ENCODE measurements around the gene TINCR.
"Not testable (repeated sequence)": the region's sequence is repeated elsewhere in the genome, so short reads cannot be mapped to it uniquely, and the experiment has no call there.

Gene TINCR

DNA sequence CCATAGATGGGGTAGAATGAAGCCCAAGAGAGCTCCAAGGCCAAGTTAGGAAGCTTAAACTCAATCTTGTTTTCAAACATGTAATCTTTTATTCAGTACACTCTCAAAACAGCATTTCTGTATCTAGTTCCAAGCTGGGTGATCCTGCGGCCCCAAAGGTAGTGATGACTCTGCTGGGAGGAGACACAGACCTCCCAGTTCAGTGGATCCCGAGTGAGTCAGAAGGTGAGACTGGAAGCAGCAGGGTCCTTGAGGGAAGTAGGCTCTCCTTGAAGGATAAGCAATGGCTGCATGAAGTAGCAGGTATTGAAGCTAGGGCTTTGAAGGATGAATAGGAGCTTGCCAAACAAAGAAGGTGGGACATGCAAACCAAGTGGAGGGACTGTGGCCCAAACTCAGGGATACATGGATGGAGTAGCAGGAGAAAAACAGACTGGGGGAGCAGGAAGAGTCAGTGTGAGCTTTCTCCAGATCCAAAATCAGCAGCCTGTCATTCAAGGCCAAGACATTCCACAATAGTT is 9.6 kb downstream of the TINCR start:
- DNase-seq: no peak

GRCh38 chr19:5557691-5558090 is 10.1 kb downstream of the TINCR start:
- no peak for DNase-seq

DNA sequence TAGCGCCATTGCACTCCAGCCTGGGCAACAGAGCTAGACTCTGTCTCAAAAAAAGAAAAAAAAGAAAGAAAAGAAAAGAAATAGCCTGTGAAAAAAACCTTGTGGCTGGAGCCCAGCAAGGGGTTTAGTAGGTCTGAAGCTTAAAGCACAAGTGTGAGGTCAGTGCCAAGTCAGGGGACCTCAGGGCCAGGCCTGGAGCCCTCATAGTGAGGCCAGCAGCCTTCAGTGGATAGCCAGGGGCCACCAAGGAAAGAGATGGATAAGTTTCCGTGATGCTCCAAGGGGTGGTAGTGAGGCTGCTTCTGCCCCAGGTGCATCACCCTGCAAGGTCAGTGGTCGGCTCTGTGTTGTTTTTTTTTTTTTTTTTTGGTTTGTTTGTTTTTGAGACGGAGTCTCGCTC is 12.9 kb downstream of the TINCR start:
- no peak for DNase-seq

DNA sequence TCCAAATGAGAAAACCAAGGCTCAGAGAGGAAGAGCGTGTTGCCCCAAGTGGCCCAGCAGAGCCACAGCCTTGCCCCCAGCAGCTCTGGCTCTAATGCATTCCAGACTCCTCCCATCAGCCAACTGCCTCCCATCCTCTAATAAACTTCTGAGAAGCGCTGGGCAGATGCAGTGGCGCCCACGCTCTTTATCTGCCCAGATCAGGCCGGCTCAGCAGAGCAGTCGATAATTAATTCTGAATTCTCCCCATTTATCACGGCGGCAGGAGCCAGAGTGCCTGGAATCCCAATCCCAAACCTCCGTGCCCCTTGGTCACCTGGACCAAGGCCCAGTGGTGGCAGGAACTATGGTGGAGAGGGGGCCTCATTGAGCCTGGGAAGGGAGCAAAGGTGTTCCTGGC is 13.9 kb downstream of the TINCR start:
- DNase-seq: no peak

DNA sequence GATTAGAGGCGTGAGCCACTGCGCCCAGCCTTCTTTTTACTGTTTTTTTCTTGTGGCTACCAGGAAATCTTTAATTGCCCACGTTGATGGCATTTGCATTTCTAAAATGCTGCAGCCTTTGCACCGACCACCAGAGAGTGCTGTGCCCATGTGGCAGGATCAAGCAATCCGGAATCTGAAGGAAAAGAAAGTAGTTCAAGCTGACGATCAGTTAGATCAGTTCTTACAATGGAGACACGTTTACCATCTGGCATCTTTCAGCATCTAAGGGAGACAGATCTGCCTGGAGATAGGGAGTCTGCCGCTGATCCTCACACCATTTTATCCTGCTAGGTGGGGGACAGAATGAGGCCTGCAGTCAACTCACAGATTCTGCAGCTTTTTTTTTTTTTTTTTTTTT is 19.9 kb downstream of the TINCR start:
- no peak for DNase-seq

DNA sequence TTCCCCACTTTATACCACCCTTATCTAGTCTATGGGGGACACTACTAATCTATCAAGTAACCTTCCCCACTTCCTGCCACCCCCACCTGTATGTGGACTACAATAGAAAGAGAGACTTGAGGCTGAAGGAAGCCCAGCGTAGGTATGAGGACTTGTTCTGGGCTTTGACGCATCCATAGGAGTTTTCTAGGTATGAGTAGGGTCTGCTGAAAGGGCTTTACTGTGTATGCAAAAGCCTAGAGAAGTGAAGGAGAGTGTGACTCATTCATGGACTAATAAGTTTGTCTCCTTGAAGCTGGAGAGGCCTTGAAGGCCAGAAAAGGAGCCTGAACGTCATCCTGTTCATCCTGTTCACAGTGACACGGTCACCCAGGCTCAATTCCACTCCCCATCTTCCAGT is 21.8 kb downstream of the TINCR start:
- DNase-seq: no peak

DNA sequence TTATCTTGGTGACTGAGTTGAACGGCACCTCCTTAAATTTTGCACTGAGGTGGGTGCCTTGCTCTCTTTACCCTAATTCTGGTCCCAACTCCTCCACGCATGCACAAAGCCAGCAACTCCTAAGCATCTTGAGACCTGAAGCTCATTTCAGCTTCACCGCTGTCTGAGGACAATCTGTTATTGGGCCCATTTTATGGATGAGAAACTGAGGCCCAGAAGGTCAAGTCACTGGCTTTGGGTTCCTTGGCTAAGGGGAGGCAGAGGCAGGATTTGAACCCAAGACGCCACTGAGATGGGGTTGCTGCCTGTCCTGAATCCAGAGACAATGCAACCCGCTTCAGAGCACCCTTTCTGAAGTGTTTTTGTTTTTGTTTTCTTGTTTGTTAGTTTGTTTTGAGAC is 22.7 kb downstream of the TINCR start:
- DNase-seq: no peak

GRCh38 chr19:5542665-5543064 is 25.1 kb downstream of the TINCR start:
- DNase-seq: no peak

DNA sequence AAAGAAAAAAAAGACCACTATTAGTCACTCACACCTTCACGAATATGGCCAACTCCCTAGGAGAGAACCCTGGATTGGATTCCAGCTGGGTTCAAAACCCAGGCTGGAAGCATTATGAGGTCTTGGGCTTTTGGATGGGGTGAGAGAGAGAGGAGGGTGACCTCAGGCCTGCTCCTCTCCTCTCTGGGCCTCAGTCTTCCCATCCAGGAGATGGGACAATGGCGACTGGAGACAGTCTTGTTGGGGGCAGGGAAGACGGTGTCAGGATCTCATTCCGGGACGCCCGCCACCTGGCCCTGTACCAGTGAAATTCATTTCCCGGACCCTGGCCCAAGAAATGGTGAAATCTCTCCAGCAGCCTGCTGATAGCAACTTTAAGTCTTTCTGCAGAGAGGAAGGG is 26.3 kb downstream of the TINCR start:
- no peak for DNase-seq

DNA sequence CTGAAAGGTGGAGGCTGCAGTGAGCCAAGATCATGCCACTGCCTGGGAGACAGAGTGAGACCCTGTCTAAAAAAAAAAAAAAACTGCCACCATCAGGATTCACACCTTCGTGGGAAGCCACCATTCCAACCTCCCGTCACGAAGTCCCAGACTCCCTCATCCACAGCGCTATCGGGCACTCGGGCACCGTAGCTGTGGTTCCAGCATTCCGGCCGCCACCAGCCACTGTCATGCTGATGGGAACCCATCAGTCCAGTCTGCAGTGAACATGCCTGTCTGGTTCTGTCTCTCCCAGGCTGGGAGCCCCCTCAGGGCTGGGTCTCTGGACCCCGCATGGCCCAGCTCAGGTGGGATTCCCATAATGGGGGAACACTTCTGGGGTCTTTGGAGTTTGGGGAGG is 27.5 kb downstream of the TINCR start:
- no peak for DNase-seq

- no peak for DNase-seq
Measured at GRCh38 chr19:5537870-5538269, 29.9 kb downstream of the TINCR start.

GRCh38 chr19:5536982-5537579 is 30.7 kb downstream of the TINCR start:
- DNase-seq: not testable (repeated sequence)

DNA sequence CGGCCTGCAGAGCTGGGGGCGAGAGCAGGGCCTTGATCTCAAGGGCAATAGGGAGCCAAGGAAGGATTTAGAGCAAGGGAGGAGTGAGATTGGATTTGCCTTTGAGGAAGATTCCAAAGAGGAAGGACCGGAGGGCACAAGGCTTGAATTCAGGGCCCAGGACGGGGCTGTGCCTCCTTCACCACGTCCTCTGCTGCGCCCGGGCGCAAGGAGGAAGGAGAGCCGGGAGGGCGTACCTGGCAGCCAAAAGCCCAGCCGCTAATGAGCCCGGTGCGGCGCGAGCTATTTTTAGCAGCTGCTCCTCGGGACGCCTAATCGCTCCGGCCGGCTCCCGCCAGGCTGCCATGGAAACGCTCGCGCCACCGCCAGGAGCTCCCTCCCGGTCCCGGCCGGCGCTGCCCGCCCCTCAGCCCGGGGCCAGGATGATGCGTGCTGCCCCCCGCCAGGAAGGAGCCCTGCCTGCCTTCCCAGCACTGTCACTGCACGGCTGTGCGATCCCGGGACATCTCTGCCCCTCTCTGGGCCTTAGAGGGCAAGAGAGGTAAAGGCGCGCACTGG is 31.3 kb downstream of the TINCR start:
- DNase-seq: no peak

DNA sequence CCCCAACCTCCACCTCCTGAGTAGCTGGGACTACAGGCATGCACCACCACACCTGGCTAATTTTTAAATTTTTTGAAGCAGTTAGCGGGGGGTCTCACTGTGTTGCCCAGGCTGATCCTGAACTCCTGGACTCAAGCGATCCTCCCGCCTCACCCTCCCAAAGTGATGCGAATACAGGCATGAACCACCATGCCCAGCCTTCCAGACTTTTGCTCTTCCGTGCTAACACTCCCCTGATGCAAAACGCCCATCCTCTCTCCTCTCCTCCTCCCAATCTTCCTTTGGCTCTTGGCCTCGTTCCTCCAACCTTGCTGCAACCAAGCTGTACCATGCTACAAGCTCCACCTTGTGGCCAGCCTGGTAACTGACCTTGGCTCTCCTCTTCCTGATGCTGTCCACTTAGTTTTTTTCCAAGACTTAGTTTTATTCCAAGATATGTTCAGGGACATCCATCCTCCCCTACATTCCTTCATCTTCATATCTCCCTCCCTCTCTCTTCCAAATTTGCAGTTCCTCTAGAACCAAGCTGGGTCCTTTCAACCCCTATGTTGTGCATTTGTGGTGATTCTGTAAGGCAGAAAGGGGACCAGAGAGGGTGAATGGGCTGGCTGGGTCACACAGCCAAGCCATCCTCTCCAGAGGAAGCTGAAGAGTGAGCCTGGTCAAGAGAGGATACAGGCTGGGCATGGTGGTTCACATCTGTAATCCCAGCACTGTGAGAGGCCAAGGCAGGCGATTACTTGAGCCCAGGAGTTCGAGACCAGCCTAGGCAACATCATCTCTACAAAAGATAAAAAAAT is 32.8 kb downstream of the TINCR start:
- no peak for DNase-seq

GRCh38 chr19:5533257-5533656 is 34.5 kb downstream of the TINCR start:
- DNase-seq: no peak

DNA sequence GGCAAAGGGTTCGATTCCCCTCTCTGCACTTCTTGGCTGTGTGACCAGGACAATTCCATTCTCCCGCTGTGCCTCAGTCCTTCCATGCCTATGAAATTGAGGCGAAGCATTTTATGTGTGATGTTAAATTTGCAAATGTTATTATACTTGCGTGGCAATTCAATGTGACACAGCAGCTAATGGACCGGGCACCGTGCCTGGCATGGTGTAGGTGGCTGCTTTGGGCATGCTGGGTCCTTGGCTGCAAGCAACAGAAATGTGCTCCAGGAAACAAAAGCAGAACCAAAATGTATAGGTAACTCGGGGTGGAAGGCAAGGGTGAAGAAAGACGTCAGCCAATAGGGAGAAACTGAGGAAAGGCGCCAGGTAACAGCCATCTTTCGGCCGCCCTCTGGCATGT is 37.1 kb downstream of the TINCR start:
- DNase-seq: no peak

GRCh38 chr19:5526691-5527090 is 41.1 kb downstream of the TINCR start:
- no peak for DNase-seq

GRCh38 chr19:5524081-5524480 is 43.7 kb downstream of the TINCR start:
- DNase-seq: no peak

- no peak for DNase-seq
Measured at GRCh38 chr19:5522106-5522505, 45.6 kb downstream of the TINCR start.

DNA sequence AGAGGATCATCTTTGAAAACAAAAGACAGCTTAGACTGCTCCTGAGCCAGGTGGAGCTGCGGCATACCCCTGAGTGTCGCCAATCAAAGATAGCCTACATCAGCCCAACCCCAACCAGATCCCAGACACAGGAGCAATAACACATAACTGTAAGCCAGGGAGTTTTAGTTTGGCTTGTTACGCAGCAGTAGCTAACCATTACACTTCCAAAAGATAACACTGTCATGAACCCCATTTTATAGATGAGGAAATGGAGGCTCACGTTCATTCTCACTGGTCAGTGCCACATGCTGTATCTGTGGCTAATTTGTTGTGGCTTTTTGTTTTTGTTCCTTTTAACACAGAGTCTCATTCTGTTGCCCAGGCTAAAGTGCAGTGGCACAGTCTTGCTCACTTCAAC is 47.3 kb downstream of the TINCR start:
- no peak for DNase-seq

GRCh38 chr19:5519076-5519475 is 48.7 kb downstream of the TINCR start:
- no peak for DNase-seq

DNA sequence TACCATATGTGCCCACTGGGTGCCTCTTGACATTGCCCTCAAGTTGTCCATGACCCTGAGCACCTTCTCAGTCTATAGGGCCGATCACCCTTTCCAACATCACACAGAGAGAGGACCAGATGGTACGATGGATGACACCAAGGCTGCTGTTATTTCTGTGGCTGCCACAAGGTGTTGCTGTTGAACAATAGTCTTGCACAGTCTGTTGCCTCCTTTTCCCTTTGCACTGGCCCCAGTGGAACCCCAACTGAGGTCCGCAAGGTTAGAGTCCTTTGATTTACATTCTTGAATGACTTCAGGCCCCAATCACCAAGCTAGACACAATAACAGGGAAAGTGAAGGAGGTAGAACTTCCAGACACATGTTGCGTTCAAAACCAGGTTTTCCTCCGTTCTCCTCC is 52.0 kb downstream of the TINCR start:
- DNase-seq: no peak

DNA sequence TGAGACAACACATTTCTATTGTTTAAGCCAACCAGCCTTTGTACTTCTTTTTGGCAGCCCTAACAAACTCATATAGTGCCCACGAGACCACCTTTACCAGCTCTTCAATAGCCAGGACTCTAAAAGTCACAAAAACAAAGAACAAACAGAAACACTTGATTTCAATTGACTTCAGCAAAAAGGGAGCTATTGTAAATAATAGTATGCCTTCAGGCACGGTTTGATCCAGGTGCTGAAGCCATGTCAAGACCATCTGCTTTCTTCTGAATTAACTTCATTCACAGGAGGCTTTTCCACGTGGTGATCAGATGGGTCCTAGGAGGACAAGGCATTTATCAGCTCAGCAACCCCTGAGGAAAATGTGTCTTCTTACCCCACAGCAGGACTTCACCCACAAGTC is 53.8 kb downstream of the TINCR start:
- no peak for DNase-seq

DNA sequence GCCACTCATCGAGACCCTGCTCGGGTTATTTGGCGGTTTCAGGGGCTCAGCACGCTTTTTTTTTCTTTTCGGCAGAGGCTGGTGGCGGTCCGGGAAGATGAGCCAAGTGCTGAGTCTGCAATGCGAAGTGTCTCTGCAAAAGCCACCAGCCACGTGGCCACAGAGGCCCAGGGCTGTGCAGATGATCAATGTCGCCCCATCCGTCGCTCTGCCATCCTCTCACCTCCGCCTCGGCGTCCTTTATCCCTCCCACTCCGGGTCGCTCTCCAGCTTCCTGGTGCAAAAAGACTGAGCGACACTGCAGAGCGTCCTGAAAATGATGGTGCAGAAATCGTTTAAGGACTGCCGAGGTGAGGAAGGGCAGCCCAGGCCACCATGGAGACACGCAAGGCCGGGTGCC is 55.0 kb downstream of the TINCR start:
- no peak for DNase-seq

All from T1000 (cell line).